ENCODE data around the gene IMMP2L.
A peak's percentile ranks its signal among the peaks of the same experiment; 100 is the strongest.

Gene IMMP2L

GRCh38 chr7:111392294-111392693 lies 170.0 kb downstream of the IMMP2L start:
- DNase-seq (ENCODE audit: low spot score) = no peak

- DNase-seq (ENCODE audit: low spot score) = no peak
Observed at GRCh38 chr7:111390000-111390399, 172.3 kb downstream of the IMMP2L start.

GRCh38 chr7:111388912-111389311 lies 173.4 kb downstream of the IMMP2L start:
- DNase-seq (ENCODE audit: low spot score) = no peak

- no peak for DNase-seq (ENCODE audit: low spot score)
Observed at GRCh38 chr7:111388016-111388415, 174.3 kb downstream of the IMMP2L start.

GRCh38 chr7:111384065-111384891 lies 178.0 kb downstream of the IMMP2L start:
- peak; percentile 20 for DNase-seq (ENCODE audit: low spot score)

GRCh38 chr7:111383133-111383532 lies 179.2 kb downstream of the IMMP2L start:
- DNase-seq (ENCODE audit: low spot score) = no peak

- no peak for DNase-seq (ENCODE audit: low spot score)
Observed at GRCh38 chr7:111381590-111381989, 180.7 kb downstream of the IMMP2L start.

GRCh38 chr7:111380945-111381344 lies 181.3 kb downstream of the IMMP2L start:
- DNase-seq (ENCODE audit: low spot score) = peak; percentile 3

- DNase-seq (ENCODE audit: low spot score) = no peak
Observed at GRCh38 chr7:111374027-111374426, 188.3 kb downstream of the IMMP2L start.

GRCh38 chr7:111371437-111371836 lies 190.9 kb downstream of the IMMP2L start:
- no peak for DNase-seq (ENCODE audit: low spot score)

- no peak for DNase-seq (ENCODE audit: low spot score)
Observed at GRCh38 chr7:111370002-111370401, 192.3 kb downstream of the IMMP2L start.

GRCh38 chr7:111368381-111369065 lies 193.8 kb downstream of the IMMP2L start:
- DNase-seq (ENCODE audit: low spot score) = no peak

- DNase-seq (ENCODE audit: low spot score) = peak; percentile 1
Observed at GRCh38 chr7:111364413-111364812, 197.9 kb downstream of the IMMP2L start.

GRCh38 chr7:111363099-111363498 lies 199.2 kb downstream of the IMMP2L start:
- no peak for DNase-seq (ENCODE audit: low spot score)

- no peak for DNase-seq (ENCODE audit: low spot score)
Observed at GRCh38 chr7:111362506-111363054, 199.7 kb downstream of the IMMP2L start.

- DNase-seq (ENCODE audit: low spot score) = no peak
Observed at GRCh38 chr7:111358915-111359314, 203.4 kb downstream of the IMMP2L start.

GRCh38 chr7:111357691-111358090 lies 204.6 kb downstream of the IMMP2L start:
- DNase-seq (ENCODE audit: low spot score) = peak; percentile 31

GRCh38 chr7:111356941-111357340 lies 205.4 kb downstream of the IMMP2L start:
- no peak for DNase-seq (ENCODE audit: low spot score)

- no peak for DNase-seq (ENCODE audit: low spot score)
Observed at GRCh38 chr7:111352319-111352718, 210.0 kb downstream of the IMMP2L start.

GRCh38 chr7:111346219-111346618 lies 216.1 kb downstream of the IMMP2L start:
- no peak for DNase-seq (ENCODE audit: low spot score)

- DNase-seq (ENCODE audit: low spot score) = no peak
Observed at GRCh38 chr7:111343017-111343416, 219.3 kb downstream of the IMMP2L start.

GRCh38 chr7:111339006-111339405 lies 223.3 kb downstream of the IMMP2L start:
- DNase-seq (ENCODE audit: low spot score) = no peak

- DNase-seq (ENCODE audit: low spot score) = no peak
Observed at GRCh38 chr7:111333010-111333409, 229.3 kb downstream of the IMMP2L start.
